GM21825 (cell line): Measurements from ENCODE around the gene PPFIA4.
A peak's percentile ranks its signal among the peaks of the same experiment; 100 is the strongest.
"Not testable (repeated sequence)": the region's sequence is repeated elsewhere in the genome, so short reads cannot be mapped to it uniquely, and the experiment has no call there.

Experiments
- ATAC-seq: cut with Tn5 transposase; IDR thresholded peaks from one replicate; pipeline ENCODE4 v1.9.1; 2021; ENCODE audit warnings: mild to moderate bottlenecking, moderate library complexity; ENCODE audit not compliant: unreplicated experiment

PPFIA4 gene

GRCh38 chr1:203011582-203011981 lies 14.7 kb upstream of the PPFIA4 start:
- no peak for ATAC-seq

GRCh38 chr1:203017061-203017460 lies 9.2 kb upstream of the PPFIA4 start:
- ATAC-seq, result no peak

GRCh38 chr1:203017692-203018091 lies 8.6 kb upstream of the PPFIA4 start:
- no peak for ATAC-seq

- ATAC-seq, result not testable (repeated sequence)
These were observed 3.4 kb upstream of the PPFIA4 start for GRCh38 chr1:203022855-203023254.

- no peak for ATAC-seq
These were observed 633 bp upstream of the PPFIA4 start for GRCh38 chr1:203025686-203026030.

- peak; percentile 15 for ATAC-seq
These were observed 674 bp downstream of the PPFIA4 start for GRCh38 chr1:203026666-203027663.

- ATAC-seq, result no peak
These were observed 1.9 kb downstream of the PPFIA4 start for GRCh38 chr1:203028067-203028783.

- ATAC-seq, result no peak
These were observed 2.7 kb downstream of the PPFIA4 start for GRCh38 chr1:203028784-203029553.

GRCh38 chr1:203031467-203031866 lies 5.2 kb downstream of the PPFIA4 start:
- no peak for ATAC-seq

- ATAC-seq, result no peak
These were observed 7.0 kb downstream of the PPFIA4 start for GRCh38 chr1:203033287-203033686.

GRCh38 chr1:203033917-203034316 lies 7.6 kb downstream of the PPFIA4 start:
- ATAC-seq, result no peak

GRCh38 chr1:203034422-203035110 lies 8.3 kb downstream of the PPFIA4 start:
- ATAC-seq, result no peak

GRCh38 chr1:203035111-203036000 lies 9.1 kb downstream of the PPFIA4 start:
- ATAC-seq, result no peak

- ATAC-seq, result no peak
These were observed 9.8 kb downstream of the PPFIA4 start for GRCh38 chr1:203036135-203036534.

GRCh38 chr1:203036537-203036936 lies 10.2 kb downstream of the PPFIA4 start:
- no peak for ATAC-seq

- no peak for ATAC-seq
These were observed 11.4 kb downstream of the PPFIA4 start for GRCh38 chr1:203037509-203038190.

- ATAC-seq, result peak; percentile 67
These were observed 12.0 kb downstream of the PPFIA4 start for GRCh38 chr1:203038217-203038741.

- ATAC-seq, result no peak
These were observed 12.8 kb downstream of the PPFIA4 start for GRCh38 chr1:203038891-203039608.
